Hypothalamus (tissue), 51 donors: Measurements from ENCODE around the gene PCNX4.
"Not testable (repeated sequence)": the region's sequence is repeated elsewhere in the genome, so short reads cannot be mapped to it uniquely, and the experiment has no call there.

ENCODE experiments used
- DNase-seq, 51 donors: peaks; one replicate each; lab custom pipeline; 2025; lab: John Stamatoyannopoulos, UW

Gene PCNX4

GRCh38 chr14:60091550-60092525 lies at the start of gene PCNX4:
PCNX4 (plus strand) TSS chr14:60091923; CDS start chr14:60107639, 15,716 bp downstream.
- peak; percentile 76 to 100 (median 95) for DNase-seq

GRCh38 chr14:60047976-60048375 lies 43.7 kb upstream of the PCNX4 start:
- DNase-seq = not testable (repeated sequence)

- DNase-seq = no peak
Measured at GRCh38 chr14:60051721-60052221, 40.0 kb upstream of the PCNX4 start.

- DNase-seq = no peak
Measured at GRCh38 chr14:60058087-60058486, 33.6 kb upstream of the PCNX4 start.

GRCh38 chr14:60061371-60061770 lies 30.4 kb upstream of the PCNX4 start:
- DNase-seq = no peak

- DNase-seq = no peak
Measured at GRCh38 chr14:60064491-60065072, 27.1 kb upstream of the PCNX4 start.

- no peak for DNase-seq
Measured at GRCh38 chr14:60067882-60068281, 23.8 kb upstream of the PCNX4 start.

GRCh38 chr14:60079723-60080122 lies 12.0 kb upstream of the PCNX4 start:
- no peak for DNase-seq

GRCh38 chr14:60085085-60085484 lies 6.6 kb upstream of the PCNX4 start:
- no peak for DNase-seq

- no peak for DNase-seq
Measured at GRCh38 chr14:60085693-60086092, 6.0 kb upstream of the PCNX4 start.

- no peak for DNase-seq
Measured at GRCh38 chr14:60087668-60088067, 4.1 kb upstream of the PCNX4 start.

GRCh38 chr14:60089221-60089620 lies 2.5 kb upstream of the PCNX4 start:
- no peak for DNase-seq

- peak in 28 of 51 donors; percentile 5 to 84 (median 24) for DNase-seq
Measured at GRCh38 chr14:60090864-60091519, 731 bp upstream of the PCNX4 start.

- DNase-seq = peak in 4 of 51 donors; percentile 4 to 58 (median 12)
Measured at GRCh38 chr14:60092526-60092920, 800 bp downstream of the PCNX4 start.

GRCh38 chr14:60093080-60093479 lies 1.4 kb downstream of the PCNX4 start:
- no peak for DNase-seq

- no peak for DNase-seq
Measured at GRCh38 chr14:60093606-60094005, 1.9 kb downstream of the PCNX4 start.

- DNase-seq = no peak
Measured at GRCh38 chr14:60094306-60094897, 2.7 kb downstream of the PCNX4 start.

GRCh38 chr14:60095231-60095630 lies 3.5 kb downstream of the PCNX4 start:
- no peak for DNase-seq

GRCh38 chr14:60095781-60096450 lies 4.2 kb downstream of the PCNX4 start:
- no peak for DNase-seq

- DNase-seq = no peak
Measured at GRCh38 chr14:60097974-60098373, 6.3 kb downstream of the PCNX4 start.
